Activated gamma-delta T cell treated with anti-CD3 and anti-CD28 coated beads, Interleukin-2, amount 50 U/mL, for 16 hours (primary cell): ENCODE measurements around the gene PM20D2.

Source experiments
- DNase-seq: peaks from one replicate; pipeline ENCODE4 v3.0.0-alpha.2; 2020; ENCODE audit warnings: low read depth

PM20D2 gene

GRCh38 chr6:89204096-89204495 lies 58.2 kb downstream of the PM20D2 start:
- no peak for DNase-seq

GRCh38 chr6:89205819-89206218 lies 60.0 kb downstream of the PM20D2 start:
- no peak for DNase-seq

GRCh38 chr6:89208551-89208950 lies 62.7 kb downstream of the PM20D2 start:
- DNase-seq, result no peak

GRCh38 chr6:89209457-89209856 lies 63.6 kb downstream of the PM20D2 start:
- no peak for DNase-seq

- no peak for DNase-seq
Observed at GRCh38 chr6:89212472-89212871, 66.6 kb downstream of the PM20D2 start.

- no peak for DNase-seq
Observed at GRCh38 chr6:89214197-89214596, 68.3 kb downstream of the PM20D2 start.
